GM21825 (cell line): ENCODE measurements around the gene RBM3.
"Not testable (repeated sequence)": the region's sequence is repeated elsewhere in the genome, so short reads cannot be mapped to it uniquely, and the experiment has no call there.

Experiments used
- ATAC-seq: cut with Tn5 transposase; IDR thresholded peaks from one replicate; pipeline ENCODE4 v1.9.1; 2021; ENCODE audit warnings: mild to moderate bottlenecking, moderate library complexity; ENCODE audit not compliant: unreplicated experiment

The RBM3 gene

DNA sequence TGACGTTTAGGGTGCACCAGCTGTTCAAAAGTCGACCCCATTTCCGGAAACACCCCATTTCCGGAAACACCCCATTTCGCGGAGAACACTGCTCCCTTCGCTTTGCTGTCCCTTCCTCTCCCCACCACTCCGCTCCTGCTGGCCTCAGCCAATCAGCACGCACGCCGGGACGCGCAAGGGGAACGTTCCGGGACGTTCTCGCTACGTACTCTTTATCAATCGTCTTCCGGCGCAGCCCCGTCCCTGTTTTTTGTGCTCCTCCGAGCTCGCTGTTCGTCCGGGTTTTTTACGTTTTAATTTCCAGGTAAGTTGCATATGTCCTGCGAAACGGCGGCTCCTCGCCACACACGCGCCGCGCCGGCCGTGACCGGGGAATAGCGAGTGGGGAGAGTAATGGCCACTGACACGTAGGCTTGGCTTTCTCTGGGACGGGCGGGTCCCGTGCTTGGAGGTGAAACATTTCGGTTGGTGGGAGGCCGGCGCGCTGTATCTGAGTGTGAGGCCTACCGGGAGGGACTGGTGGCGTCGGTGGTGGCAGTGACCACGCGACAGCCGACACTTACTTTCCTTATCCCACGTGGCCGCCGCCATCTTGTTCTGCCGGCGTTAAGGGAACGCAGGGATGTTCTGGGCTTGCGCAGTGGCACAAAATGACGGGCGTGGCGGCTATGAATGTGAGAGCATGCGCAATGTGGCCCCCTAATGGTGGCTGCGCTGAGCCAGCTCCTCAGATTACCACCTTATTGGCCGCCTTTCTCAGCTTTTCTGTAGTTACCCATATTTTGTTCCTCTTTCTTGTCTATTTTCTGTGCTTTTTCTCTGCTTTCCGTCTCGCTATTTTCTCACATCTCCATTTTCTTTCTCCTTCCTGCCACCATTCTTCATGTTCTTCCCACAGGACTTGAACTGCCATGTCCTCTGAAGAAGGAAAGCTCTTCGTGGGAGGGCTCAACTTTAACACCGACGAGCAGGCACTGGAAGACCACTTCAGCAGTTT, at the start of gene RBM3:
TSS of gene RBM3 (plus strand) at position 215 of the 997 bp plus-strand sequence. CDS start at position 912, 697 bp downstream.
- ATAC-seq, result peak; percentile 79

DNA sequence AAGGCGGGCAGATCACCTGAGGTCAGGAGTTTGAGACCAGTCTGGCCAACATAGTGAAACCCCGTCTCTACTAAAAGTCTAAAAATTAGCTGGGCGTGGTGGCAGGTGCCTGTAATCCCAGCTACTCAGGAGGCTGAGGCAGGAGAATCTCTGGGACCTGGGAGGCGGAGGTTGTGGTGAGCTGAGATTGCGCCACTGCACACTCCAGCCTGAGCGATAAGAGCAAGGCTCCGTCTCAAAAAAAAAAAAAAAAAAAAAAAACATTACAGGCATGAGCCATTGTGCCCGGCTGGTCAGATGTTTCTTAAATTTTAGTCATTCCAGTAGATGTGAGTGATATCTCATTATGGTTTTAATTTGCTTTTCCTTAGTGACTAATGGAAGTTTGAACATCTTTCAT, 48.4 kb upstream of the RBM3 start:
- not testable (repeated sequence) for ATAC-seq

DNA sequence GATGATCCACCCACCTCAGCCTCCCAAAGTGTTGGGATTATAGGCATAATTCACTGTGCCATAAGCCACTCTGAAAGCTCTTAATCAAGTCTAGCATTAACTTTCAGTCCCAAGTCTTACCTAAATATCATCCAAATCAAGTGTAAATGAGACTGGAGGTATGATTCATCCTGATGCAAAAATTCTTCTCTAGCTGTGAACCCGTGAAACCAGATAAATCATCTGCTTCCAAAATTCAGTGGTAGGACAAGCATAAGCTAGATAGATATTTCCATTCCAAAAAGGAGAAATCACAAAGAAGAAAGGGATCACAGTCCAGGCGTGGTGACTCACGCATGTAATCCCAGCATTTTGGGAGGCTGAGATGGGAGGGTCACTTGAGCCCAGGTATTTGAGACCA, 43.5 kb upstream of the RBM3 start:
- no peak for ATAC-seq

DNA sequence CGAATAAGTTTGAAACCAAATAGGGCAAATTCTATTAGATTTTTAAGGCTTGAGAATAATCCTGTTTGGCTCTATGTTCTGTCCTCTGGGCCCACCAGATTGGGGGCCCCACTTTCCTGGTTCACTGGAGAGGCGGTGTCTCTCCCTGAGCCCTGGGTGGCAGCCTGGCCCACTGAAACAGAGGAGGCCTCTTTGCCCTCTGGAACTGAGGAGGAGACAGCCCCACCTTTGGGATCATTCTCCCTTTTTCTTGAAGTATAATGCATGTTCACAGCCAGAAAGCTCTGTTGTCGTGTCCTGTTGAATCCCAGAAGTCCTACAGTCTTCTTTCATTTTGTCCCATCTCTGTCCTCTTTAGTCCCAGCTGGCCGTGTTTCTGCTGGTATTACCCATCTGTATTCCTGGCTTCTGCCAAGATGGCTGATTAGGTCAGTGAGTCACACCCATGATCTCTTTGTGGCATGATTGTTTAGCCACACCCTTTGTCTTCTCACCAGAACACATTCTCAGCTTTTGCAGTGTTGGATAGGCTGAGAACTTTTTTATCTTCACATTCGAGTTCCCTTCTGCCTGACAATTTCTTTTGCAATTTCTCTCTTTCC, 42.8 kb upstream of the RBM3 start:
- no peak for ATAC-seq

DNA sequence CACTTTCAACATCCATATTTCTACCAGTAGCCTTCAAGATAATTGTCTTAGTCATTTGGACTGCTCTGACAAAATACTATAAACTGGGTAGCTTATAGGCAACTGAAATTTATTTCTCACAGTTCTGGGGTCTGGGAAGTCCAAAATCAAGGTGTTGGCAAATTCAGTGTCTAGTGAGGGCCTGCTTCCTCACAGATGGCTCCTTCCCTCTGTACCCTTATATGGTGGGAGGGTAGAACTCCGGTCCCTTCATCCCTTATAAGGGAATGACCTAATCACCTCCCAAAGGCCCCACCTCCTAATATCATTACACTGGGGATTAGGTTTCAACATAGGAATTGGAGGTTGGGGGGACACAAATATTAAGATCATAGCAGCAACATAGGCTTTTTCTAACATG, 42.1 kb upstream of the RBM3 start:
- ATAC-seq, result no peak

DNA sequence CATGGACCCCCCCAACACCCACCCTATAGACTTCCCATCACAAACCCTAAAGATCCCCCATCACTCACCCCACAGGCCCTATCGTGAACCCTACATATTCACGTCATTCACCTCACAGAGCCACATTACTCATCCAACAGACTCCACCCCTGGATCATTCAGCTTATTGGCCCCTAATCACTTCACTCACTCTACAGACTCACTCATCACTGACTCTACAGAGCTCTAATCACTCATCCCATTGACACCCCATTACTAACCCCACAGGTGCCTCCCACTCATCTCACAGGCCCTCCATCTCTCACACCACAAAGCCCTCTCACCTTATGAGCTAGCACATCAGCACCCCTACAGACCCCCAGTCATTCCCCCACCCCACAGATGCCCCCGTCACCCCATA, 41.1 kb upstream of the RBM3 start:
- no peak for ATAC-seq

DNA sequence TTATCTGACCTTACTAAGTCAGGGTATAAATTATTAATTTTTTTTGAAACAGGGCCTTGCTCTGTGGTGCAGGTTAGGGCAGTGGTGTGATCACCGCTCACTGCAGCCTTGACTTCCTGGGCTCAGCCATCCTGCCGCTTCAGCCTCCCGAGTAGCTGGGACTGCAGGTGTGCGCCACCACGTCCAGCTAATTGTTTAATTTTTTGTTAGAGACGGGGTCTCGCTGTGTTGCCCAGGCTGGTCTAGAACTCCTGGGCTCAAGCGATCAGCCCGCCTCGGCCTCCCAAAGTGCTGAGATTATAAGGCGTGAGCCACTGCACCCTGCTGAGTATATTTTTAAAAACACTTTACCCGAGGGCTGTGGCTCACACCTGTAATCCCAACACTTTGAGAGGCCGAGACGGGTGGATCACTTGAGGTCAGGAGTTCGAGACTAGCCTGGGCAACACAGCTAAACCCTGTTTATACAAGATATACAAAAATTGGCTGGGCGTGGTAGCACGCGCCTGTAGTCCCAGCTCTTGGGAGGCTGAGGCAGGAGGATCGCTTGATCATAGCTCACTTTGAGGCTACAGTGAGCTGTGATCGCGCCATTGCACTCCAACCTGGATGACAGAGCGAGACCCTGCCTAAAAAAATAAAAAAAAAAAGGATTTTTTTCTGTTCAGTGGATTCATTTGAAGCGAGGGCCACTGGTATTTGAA, 35.5 kb upstream of the RBM3 start:
- ATAC-seq, result no peak

DNA sequence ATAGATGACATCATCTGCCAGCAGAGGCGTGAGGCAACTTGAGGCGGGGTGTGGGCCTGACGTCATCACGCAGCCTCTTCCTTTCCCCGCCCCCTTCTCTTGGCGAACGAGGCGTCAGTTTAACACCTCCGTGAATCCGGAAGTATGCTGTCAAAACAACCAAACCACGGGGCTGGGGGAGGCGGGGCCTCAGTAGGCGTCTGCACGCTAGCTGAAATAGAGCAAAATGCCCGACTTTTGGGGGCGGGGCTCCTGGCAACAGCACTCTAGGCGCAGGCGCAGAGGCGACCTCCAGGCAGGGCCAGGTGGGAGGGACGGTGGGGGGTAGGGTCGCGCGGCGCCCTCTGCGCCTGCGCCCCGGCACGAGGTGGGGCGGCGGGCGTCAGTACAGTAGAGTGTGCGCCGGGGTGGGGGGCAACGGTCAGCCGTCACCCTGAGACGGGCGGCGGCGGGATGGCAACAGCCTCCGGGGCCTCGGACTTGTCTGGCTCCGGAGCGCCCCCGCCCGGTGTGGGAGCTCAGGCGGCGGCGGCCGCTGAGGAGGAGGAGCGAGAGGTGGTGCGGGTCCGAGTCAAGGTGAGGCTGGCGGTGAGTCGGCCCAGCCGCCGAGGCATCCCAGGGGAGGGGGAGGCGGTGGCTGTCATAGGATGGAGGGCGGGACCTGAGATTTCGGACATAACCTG, 34.8 kb upstream of the RBM3 start, which contains the start of gene TBC1D25:
TSS of gene TBC1D25 (plus strand) at position 370 of the 683 bp plus-strand sequence. CDS start at position 454, 84 bp downstream.
- peak; percentile 73 for ATAC-seq

DNA sequence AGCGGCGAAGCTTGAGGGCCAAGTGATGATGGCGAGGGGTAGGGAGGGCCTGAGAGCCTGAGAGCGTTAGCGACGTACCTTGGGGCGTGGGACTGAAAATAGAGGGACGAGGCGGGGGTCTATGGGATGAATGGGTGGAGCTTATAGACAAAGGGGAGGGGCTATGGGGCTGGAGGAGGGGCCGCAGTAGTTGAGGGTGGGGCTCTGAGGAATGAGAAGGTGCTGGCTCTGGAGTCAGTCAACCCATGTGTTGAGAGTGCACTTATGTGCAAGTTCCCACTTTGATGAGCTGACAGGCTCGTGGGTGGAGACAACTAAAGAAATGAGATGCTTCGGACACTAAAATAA, 34.3 kb upstream of the RBM3 start:
- peak; percentile 22 for ATAC-seq

DNA sequence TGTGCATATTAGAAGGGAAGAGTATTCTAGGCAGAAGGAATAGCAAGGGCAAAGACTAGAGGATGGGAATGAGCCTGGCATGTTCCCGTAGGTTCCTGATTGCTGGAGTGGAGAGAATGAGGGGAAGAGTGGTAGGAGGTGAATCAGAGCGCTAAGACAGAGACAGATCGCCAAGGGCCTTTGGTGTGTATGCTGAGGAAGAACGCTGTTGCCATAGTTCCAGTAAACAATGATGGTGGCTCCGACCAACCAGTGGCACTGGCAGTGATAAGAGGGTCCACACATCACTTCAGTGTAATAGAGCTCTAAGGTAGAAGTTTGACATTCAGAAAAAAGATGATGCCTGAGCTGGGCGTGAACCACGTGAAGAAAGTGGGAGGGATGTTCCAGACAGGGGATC, 33.8 kb upstream of the RBM3 start:
- ATAC-seq, result no peak

DNA sequence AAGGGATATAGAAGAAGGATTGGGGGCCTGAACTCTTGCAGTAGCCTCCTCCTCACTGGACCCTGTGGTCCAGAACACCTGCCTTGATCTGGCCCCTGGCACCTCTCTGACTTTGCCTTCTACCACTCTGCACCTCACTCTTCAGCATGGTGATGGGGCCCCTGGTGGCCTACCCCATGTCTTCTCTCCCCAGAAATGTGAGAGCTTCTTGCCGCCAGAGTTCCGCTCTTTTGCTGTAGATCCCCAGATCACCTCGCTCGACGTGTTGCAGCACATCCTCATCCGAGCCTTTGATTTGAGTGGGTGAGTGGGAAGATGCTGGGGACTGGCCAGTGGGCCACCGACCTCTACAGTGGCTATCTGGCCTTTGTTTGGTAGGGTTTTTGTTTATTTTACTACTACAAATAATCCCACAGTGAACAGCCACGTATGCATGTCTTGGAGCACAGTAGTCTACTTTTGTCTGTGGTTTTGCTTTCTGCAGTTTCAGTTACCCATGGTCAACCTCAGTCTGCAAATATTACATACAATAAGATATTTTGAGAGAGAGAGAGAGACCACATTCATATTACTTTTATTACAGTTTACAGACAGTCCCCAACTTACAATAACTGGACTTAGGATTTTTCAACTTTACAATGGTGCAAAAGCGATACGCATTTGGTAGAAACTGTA, 33.0 kb upstream of the RBM3 start:
- ATAC-seq, result no peak

DNA sequence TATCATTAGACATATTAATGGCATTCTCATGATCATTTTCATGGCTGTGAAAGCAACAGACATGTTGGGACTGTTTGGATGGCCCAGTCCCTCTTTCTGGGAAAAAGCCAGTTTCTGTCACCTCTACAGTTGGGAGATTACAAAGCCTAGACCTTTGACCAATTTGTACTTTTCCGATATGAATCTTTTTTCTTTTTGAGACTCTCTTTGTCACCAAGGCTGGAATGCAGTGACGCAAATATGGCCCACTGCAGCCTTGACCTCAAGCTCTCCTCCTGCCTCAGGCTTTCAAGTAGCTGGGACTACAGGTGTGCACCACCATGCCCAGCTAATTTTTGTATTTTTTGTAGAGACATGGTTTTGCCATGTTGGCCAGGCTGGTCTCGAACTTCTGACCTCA, 25.4 kb upstream of the RBM3 start:
- no peak for ATAC-seq

DNA sequence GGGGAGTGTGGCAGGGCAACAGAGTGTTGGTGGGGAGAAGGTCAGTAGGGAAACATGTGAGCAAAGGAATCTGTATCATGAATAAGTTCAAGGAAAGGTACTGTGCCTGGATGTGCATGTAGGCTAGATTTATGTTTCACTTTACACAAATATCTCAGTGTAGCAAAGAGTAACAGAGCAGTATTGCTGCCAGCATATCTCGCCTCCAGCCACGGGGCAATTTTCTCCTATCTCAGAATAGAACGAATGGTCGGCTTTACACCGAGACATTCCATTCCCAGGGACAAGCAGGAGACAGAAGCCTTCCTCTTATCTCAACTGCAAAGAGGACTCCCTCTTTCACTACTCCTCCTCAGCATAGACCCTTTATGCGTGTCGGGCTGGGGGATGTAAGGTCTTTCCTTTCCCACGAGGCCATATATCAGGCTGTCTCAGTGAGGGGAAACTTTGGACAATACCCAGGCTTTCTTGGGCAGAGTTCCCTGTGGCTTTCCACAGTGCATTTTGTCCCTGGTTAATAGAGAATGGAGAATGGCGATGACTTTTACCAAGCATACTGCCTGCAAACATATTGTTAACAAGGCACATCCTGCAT, 18.5 kb upstream of the RBM3 start:
- not testable (repeated sequence) for ATAC-seq

DNA sequence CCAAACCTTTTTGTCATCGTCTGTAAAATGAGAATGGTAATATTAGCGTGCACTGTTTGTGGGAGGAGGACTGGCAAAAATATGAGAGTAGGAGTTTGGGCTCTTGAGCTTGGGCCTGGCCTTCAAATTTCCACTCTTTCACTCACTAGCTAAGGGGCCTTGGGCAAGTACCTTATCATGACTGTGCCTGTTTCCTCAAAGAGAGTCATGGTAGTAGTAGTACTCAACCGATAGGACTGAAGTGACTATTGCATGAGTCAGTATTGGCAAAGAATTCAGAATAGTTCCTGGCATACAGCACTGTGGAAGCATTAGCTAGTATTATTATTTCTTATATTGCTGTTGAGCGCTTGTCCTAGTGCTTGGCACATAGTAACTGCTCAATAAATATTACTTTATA, 16.0 kb upstream of the RBM3 start:
- no peak for ATAC-seq

DNA sequence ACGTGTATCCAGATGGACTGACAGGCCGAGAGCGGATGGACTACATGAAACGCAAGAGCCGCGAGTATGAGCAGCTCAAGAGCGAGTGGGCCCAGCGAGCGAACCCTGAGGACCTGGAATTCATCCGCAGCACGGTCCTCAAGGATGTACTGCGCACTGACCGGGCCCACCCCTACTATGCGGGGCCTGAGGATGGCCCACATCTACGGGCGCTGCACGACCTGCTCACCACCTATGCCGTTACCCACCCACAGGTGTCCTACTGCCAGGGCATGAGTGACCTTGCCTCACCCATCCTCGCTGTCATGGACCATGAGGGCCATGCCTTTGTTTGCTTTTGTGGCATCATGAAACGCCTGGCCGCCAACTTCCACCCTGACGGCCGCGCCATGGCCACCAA, 14.6 kb upstream of the RBM3 start:
- no peak for ATAC-seq

DNA sequence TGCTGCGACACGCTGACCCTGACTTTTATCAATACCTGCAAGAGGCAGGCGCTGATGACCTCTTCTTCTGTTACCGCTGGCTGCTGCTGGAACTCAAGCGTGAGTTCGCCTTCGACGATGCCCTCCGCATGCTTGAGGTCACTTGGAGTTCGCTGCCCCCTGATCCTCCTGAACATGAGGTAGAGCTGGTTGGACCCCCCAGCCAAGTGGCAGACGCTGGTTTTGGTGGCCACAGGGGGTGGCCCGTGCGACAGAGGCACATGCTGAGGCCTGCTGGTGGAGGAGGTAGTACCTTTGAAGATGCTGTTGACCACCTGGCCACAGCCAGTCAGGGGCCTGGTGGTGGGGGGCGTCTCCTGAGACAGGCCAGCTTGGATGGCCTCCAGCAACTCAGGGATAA, 14.2 kb upstream of the RBM3 start:
- ATAC-seq, result no peak

DNA sequence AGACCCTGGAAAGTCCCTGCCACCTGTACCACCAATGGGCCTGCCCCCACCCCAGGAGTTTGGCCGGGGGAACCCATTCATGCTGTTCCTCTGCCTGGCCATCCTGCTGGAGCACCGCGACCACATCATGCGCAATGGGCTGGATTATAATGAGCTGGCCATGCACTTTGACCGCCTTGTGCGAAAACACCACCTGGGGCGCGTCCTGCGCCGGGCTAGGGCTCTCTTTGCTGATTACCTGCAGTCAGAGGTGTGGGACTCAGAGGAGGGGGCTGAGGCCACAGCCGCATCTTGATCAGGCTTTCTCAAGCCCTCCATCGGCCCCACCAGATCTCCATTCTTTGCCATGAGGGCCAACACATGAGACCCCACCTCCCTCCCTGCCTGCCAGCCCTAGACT, 13.6 kb upstream of the RBM3 start:
- ATAC-seq, result no peak

DNA sequence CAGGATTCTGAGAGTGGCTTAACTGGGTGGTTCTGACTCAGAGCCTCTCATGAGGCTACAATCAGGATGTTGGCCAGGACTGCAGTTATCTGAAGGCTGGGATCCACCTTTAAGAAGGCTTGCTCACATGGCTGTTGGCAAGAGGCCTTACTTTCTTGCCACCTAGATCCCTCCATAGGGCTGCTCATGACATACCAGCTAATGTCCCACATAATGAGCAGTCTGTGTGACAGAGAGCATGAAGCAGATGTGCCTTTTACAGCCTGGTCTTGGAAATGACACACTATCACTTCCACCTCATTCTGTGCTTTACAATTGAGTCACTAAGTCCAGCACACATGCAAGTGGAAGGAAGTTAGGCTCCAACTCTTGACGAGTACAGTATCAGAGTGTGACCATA, 4.3 kb upstream of the RBM3 start:
- peak; percentile 41 for ATAC-seq

DNA sequence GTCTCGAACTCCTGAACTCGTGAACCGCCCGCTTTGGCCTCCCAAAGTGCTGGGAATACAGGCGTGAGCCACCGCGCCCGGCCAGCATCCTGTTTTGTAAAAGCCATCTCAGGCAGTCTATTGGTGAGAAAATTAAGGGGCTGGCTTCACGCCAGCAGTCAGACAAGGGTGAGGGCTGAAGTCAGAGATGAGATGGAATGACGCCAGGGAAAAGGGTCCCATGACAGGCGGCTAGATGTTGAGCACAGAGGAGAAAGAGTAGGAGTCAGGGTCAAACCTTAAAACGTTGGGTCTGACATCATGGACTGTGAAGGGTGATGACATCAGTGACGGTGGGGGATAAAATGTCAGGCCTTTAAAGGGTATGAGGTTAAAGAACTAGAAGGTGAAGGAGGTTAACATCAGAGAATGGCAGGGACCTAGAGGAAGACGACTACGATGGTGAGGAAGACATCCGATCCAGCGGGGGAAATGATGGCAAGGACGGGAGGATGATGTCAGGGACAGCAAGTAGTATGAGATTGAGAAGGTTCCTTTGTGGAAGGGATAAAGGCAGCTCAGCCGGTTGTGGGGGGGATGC, 504 bp upstream of the RBM3 start:
- ATAC-seq, result no peak

DNA sequence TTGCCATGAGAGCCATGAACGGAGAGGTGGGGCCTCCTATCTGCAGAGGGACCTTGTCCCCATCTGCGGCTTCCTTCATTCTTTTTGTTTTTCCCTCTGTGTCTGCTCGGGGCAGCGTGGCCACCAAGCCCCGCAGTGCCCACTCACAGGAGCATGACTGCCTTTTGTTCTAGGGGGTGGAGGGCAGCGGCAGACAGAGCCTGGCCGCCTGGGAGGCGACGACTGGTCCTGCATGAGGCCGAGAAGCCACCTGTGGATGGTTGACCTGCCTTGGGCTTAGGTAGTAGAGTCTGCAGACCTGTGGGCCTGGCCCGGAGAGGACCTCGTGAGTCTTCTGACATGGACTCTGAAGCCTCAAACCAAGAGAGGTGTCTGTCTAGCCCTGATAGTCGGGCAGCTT, 1.4 kb downstream of the RBM3 start:
- no peak for ATAC-seq
